CD4-positive, alpha-beta T cell treated with Interleukin-4 for 1 hour (primary cell): Measurements from ENCODE around the gene ATP1A1.

Experiments
- DNase-seq, 2 donors: peaks; one replicate each; pipeline ENCODE4 v3.0.0-alpha.2; 2020 to 2022

The ATP1A1 gene

GRCh38 chr1:116415699-116416533 lies 42.9 kb downstream of the ATP1A1 start:
- DNase-seq: no peak

- no peak for DNase-seq
Observed at GRCh38 chr1:116416854-116417513, 43.9 kb downstream of the ATP1A1 start.

- no peak for DNase-seq
Observed at GRCh38 chr1:116417678-116418077, 44.6 kb downstream of the ATP1A1 start.

- peak; percentile 87 to 89 for DNase-seq
Observed at GRCh38 chr1:116418091-116418830, 45.2 kb downstream of the ATP1A1 start.

- no peak for DNase-seq
Observed at GRCh38 chr1:116420417-116421200, 47.6 kb downstream of the ATP1A1 start.

- no peak for DNase-seq
Observed at GRCh38 chr1:116424438-116424837, 51.4 kb downstream of the ATP1A1 start.

- no peak for DNase-seq
Observed at GRCh38 chr1:116424863-116425262, 51.8 kb downstream of the ATP1A1 start.

GRCh38 chr1:116425987-116426386 lies 52.9 kb downstream of the ATP1A1 start:
- no peak for DNase-seq

GRCh38 chr1:116426401-116426800 lies 53.4 kb downstream of the ATP1A1 start:
- DNase-seq: no peak

- DNase-seq: no peak
Observed at GRCh38 chr1:116428576-116428975, 55.5 kb downstream of the ATP1A1 start.

GRCh38 chr1:116429821-116430374 lies 56.9 kb downstream of the ATP1A1 start:
- DNase-seq: no peak

- no peak for DNase-seq
Observed at GRCh38 chr1:116431870-116432500, 58.9 kb downstream of the ATP1A1 start.

- DNase-seq: no peak
Observed at GRCh38 chr1:116432655-116433265, 59.7 kb downstream of the ATP1A1 start.

GRCh38 chr1:116433275-116434257 lies 60.5 kb downstream of the ATP1A1 start:
- no peak for DNase-seq

GRCh38 chr1:116434849-116435248 lies 61.8 kb downstream of the ATP1A1 start:
- no peak for DNase-seq

- no peak for DNase-seq
Observed at GRCh38 chr1:116435806-116436610, 63.0 kb downstream of the ATP1A1 start.

- DNase-seq: no peak
Observed at GRCh38 chr1:116436611-116436970, 63.5 kb downstream of the ATP1A1 start.

GRCh38 chr1:116439701-116440100 lies 66.7 kb downstream of the ATP1A1 start:
- no peak for DNase-seq

- DNase-seq: no peak
Observed at GRCh38 chr1:116440731-116441130, 67.7 kb downstream of the ATP1A1 start.
